22Rv1 (cell line): ENCODE measurements around the gene SERP2.

ENCODE experiments used
- H3K27ac ChIP-seq: fragments of 450-650 bp; 2 replicates; pipeline ENCODE4 v1.5.1; 2017
- ZFX ChIP-seq: fragments of 450-650 bp; IDR thresholded peaks from 2 replicates; pipeline ENCODE4 v1.6.1; 2017; ENCODE audit warnings: antibody characterized with exemption, borderline replicate concordance
- TF ChIP-seq, protein P1 (sequence below): fragments of 450-650 bp; IDR thresholded peaks from 2 replicates; pipeline ENCODE4 v1.5.1; 2017; ENCODE audit warnings: mild to moderate bottlenecking

SERP2 gene

DNA sequence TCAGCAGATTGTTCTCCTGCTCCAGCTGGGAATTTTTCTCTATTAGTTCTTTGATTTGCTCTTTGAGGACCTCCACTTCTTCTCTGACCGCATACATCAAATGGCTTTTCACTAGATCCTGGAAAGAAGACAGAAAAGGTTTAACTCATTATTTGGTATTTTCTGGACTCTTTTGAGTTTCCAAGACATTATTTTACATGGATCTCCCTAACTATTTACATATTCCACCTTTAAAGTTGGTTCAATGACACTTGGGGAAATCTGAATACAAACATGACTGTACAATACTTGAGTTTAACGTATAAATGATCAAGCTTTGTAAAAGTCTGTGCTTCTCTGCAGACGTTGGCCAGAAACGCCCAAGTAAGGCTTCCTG, 61.1 kb downstream of the SERP2 start:
- TF ChIP-seq ZFX: no peak
- TF ChIP-seq, protein P1, sequence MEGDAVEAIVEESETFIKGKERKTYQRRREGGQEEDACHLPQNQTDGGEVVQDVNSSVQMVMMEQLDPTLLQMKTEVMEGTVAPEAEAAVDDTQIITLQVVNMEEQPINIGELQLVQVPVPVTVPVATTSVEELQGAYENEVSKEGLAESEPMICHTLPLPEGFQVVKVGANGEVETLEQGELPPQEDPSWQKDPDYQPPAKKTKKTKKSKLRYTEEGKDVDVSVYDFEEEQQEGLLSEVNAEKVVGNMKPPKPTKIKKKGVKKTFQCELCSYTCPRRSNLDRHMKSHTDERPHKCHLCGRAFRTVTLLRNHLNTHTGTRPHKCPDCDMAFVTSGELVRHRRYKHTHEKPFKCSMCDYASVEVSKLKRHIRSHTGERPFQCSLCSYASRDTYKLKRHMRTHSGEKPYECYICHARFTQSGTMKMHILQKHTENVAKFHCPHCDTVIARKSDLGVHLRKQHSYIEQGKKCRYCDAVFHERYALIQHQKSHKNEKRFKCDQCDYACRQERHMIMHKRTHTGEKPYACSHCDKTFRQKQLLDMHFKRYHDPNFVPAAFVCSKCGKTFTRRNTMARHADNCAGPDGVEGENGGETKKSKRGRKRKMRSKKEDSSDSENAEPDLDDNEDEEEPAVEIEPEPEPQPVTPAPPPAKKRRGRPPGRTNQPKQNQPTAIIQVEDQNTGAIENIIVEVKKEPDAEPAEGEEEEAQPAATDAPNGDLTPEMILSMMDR: no peak
- H3K27ac ChIP-seq: peak overlapping the region; percentile 97

DNA sequence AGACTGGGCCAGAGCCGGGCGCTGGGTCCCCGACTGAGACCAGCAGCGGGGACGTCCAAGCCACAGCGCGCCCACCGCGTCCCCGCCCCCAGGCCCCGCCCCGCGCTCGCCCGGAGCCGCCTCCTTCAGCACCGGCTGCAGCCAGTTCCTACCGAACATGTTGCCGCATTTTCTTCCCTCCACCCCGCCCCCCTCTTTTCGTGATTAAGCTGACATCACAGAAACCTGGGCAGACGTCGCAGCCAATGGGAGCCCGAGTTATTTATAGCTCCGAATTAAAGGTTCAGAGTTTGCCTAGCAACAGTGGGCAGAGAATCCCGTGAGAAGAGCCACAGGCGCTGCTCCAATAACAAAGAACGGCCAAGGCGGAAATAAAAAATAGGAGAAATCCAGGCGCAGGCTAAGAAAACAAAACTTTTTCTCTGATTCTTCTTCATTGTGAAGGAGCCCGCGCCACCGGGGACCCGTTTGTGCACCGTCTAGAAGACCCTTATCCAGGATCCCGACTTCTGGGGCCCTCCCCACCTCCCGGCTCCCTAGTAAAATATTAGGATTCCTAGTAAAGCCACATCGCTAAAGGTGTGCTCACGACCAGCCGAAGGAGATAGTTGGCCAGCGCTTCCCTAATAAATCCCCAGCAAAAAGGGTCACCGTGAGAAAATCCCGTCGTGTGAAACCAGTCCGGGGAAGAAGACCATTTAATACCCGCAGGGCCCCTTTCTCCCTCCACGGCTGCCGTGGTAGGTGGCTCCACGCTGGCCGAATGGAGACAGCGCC, 61.7 kb downstream of the SERP2 start:
- TF ChIP-seq, protein P1: no peak
- no peak for TF ChIP-seq ZFX
- H3K27ac ChIP-seq: peak overlapping the region; percentile 97

DNA sequence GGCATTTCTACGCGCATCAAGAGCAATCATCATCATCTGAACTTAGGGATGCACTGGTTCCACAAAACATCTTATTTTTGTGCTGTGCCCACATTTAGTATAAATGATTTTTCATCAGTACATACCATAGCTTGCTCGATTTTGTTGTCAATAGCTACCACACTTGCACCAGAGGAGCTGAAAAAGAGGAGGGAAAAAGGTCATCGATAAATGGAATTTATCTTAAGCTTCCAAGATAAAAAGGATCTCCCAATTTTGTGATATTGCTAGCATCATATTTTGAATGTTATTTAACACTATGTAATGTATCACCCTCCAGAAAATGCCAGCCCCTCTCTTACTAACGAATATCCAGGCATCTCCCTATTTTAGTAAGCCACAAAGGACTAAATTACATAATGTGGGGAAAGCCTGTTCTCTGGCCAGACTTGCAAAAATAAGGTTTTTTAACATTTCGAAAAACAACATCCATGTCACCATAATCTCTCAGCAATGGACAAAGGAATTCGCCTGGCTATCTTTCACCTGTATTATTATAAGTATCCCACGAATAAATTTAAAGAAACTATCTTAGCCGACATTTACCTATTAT, 62.4 kb downstream of the SERP2 start:
- peak overlapping the region; percentile 97 for H3K27ac ChIP-seq
- TF ChIP-seq, protein P1: no peak
- TF ChIP-seq ZFX: no peak

DNA sequence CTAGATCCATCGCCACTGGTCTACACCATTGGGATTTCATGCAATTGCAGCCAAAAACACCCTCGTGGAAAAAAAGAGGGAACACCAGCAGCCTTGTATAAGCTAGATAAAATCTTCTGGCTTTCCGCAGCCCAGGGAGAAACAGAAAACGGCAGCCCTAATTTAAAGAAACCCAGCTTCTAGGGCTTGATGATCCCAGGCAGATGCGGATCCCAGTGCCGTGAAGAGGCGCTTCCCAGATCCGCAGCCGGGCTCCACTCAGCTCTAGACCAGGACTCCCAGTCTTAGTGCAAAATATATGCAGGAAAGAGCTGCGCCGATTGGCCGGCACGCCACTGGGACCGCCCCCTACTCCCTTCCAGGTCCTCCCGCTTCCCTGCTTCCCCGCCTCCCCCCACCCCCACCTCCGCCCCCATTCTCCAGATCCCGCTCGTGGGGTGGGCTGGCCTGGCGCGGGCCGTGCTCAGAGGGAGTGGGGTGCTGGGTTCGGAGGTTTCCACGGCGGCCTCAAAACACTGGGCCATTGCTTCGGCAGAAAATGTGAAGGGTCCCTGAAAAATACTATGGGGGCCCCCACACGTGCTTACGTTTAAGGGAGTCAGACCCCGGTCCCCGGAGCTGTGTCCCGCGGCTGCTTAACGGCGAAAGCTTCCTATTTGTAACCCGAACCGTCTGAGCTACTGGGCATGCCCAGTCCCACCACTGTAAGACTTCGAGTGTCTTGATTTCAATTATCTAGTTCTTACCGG, 63.1 kb downstream of the SERP2 start:
- no peak for TF ChIP-seq ZFX
- TF ChIP-seq, protein P1: no peak
- peak overlapping the region; percentile 97 for H3K27ac ChIP-seq

DNA sequence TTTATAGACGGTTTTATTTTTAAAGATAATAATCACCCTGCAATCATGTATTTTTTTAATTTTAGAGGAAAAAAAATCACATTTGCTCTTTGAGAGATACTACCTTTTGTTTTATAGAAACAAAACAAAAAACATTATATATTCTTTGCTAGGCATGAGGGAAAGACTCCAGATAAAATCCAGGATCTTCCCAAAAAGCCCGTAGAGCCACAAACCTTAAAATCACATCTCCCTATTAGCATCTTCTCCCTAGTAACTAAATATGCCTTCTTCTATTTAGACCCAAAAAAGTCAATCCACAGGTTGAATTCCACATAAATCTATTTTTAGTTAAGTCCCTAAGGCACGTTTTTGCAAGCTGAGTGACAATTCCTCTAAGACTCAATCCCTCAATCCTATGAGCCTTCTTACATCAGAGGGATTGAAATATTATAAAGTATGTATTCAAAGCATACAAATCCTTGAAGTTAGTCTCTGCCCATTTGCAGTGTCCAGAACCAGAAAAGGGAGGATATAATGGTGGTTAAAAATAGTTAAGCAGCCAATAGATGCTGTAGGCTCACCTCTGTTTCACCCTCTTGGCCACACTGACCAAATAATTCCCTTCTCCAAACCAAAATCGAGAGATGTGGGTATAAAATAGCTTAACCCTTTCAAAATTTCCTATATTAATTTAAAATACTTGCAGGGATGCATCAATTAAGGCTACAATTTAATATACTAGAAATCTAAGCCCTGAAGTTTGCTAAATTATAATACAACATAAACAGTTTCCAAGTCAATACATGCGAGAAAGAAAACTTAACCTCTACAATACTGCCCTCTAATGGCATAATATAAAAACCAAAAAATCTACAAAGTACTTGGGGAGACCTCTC, 64.0 kb downstream of the SERP2 start:
- H3K27ac ChIP-seq: peak overlapping the region; percentile 97
- TF ChIP-seq, protein P1: peak; percentile 71
- TF ChIP-seq ZFX: no peak

DNA sequence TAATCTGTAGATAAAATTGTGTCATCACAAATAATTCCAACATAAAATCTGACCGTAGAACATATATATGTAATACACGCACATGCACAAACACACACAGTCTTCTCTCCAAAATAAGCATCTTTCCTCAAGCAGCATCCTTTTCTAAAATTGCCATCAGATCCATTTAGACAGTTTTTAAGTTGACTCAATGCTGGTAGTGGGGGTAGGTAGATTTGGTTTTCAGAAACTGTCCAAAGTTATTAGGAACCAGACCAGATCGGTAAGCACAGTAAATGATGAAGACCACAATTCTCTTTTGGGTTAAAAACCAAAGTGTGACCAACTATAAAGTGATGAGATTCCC, 64.6 kb downstream of the SERP2 start:
- TF ChIP-seq, protein P1: peak; percentile 30
- no peak for TF ChIP-seq ZFX
- 0 out of 2 replicates have a peak overlapping the region, but pooled peaks have one; percentile 97 for H3K27ac ChIP-seq
